KOPT-K1 (cell line): Measurements from ENCODE around the gene MRPS33.

ENCODE experiments used
- H3K27ac ChIP-seq: fragments of 200-600 bp; sonication (generic); 2 replicates; pipeline ENCODE4 v1.5.1; 2016; ENCODE audit warnings: antibody characterized with exemption, mild to moderate bottlenecking, low read depth, low read length; ENCODE audit not compliant: poor library complexity, severe bottlenecking
- H3K36me3 ChIP-seq: fragments of 200-600 bp; sonication (generic); 2 replicates; pipeline ENCODE4 v1.5.1; 2017; ENCODE audit warnings: antibody characterized with exemption, mild to moderate bottlenecking, low read length, moderate library complexity; ENCODE audit not compliant: insufficient read depth
- H3K9me3 ChIP-seq: fragments of 200-600 bp; sonication (generic); 2 replicates; pipeline ENCODE4 v1.5.1; 2017; ENCODE audit warnings: antibody characterized with exemption, low read length, mild to moderate bottlenecking; ENCODE audit not compliant: insufficient read depth, poor library complexity, severe bottlenecking

Gene MRPS33

GRCh38 chr7:141024668-141025067 lies 9.9 kb upstream of the MRPS33 start:
- H3K27ac ChIP-seq, result no peak overlapping the region
- H3K9me3 ChIP-seq, result peaks cover 19% of the 10 kb centered on the region
- no peaks in the 10 kb centered on the region for H3K36me3 ChIP-seq

DNA sequence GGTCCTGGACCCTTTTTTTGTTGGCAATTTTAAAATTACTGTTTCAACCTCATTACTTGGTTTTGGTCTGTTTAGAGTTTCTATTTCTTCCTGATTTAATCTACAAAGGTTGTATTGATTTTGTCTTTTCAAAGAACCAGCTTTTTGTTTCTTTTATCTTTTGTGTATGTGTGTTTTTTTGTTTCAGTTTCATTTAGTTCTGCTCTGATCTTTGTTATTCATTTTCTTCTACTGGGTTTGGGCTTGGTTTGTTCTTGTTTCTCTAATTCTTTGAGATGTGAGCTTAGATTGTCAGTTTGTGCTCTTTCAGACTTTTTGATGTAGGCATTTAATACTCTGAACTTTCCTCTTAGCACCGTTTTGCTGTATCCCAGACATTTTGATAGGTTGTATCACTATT lies 8.5 kb upstream of the MRPS33 start:
- H3K36me3 ChIP-seq, result no peaks in the 10 kb centered on the region
- H3K27ac ChIP-seq, result no peak overlapping the region
- H3K9me3 ChIP-seq, result peaks cover 18% of the 10 kb centered on the region

- Histone ChIP-seq H3K27ac (no peak overlapping the region), H3K9me3 (peaks cover 7% of the 10 kb centered on the region), H3K36me3 (no peaks in the 10 kb centered on the region)
Observed at GRCh38 chr7:141017555-141017954, 2.8 kb upstream of the MRPS33 start.

GRCh38 chr7:141016349-141016748 lies 1.6 kb upstream of the MRPS33 start:
- Histone ChIP-seq H3K36me3 (no peaks in the 10 kb centered on the region), H3K27ac (no peak overlapping the region), H3K9me3 (peaks cover 7% of the 10 kb centered on the region)

DNA sequence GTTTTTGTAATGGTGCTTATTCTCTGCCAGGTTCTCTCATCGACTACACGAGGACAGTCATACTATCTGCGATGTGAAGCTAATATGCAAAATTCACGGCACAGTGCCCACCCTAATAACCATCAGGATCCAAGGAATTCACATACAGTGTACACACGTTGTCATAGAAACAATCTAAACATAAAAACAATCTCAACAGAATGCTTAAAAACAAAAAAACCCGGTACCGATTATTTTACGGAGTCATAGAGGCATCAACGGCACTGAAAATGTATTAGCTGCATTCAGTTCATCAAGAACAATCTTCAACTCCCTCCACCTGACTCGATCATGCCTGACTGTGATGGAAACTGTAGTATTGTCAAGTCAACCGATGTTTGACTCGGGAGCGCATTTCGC lies 628 bp downstream of the MRPS33 start:
- peaks cover 17% of the 10 kb centered on the region for H3K36me3 ChIP-seq
- peaks cover 7% of the 10 kb centered on the region for H3K9me3 ChIP-seq
- H3K27ac ChIP-seq, result peak overlapping the region; percentile 90

DNA sequence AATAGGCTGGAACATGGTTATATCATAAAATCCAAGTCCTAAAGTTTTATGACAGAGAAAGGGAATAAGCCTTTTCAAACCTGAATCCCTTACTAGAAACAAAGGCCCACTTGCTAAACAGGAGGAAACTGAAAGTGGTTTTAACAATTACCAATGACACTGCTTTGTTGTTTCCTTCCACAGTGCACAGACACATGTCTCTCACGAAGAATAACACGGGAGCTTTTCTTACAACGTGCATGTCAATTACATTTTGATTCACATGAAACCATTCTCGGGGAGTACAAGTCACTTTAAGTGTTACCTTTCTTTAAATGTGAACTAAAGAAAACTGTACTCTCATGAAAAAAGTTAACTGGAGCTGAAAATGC lies 1.4 kb downstream of the MRPS33 start:
- peaks cover 24% of the 10 kb centered on the region for H3K36me3 ChIP-seq
- peak overlapping the region; percentile 90 for H3K27ac ChIP-seq
- H3K9me3 ChIP-seq, result peaks cover 7% of the 10 kb centered on the region

DNA sequence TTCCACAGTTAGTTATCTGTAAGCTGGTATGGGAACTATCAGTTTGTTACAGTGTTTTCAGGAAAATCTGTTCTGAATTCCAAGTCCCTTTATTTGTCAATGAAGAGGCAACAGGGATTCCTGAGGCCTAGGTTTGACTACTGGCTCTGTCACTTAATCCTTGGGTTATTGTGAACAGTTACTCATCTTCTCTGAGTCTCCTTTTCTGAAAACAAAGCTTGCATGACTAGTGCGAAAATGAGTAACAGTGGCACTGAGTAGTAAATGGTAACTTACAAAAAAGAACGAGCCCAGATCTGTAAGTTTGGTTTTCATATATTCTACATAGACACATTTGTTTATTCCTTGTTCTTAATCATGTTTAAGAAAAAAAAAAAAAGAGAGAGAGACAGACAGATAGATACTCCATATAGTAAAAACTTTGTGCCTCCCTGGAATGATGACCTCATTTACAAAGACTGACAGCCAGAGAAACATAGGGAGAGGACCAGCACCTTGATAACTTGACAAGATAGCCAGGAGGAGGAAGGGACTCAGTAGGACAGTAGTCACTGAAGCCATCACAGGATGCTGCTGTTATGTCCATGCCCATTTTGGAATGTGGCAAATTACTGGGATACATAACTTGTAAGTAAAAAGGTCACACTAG lies 1.9 kb downstream of the MRPS33 start:
- Histone ChIP-seq H3K36me3 (peaks cover 29% of the 10 kb centered on the region), H3K9me3 (peaks cover 7% of the 10 kb centered on the region), H3K27ac (no peak overlapping the region)

- H3K9me3 ChIP-seq, result peaks cover 7% of the 10 kb centered on the region
- H3K27ac ChIP-seq, result no peak overlapping the region
Observed at GRCh38 chr7:141012044-141012685, 2.6 kb downstream of the MRPS33 start.

GRCh38 chr7:141011443-141011842 lies 3.3 kb downstream of the MRPS33 start:
- Histone ChIP-seq H3K27ac (no peak overlapping the region), H3K9me3 (peaks cover 4% of the 10 kb centered on the region), H3K36me3 (peaks cover 43% of the 10 kb centered on the region)

More at GRCh38 chr7:141012044-141012685, 2.6 kb downstream of the MRPS33 start:
- peaks cover 36% of the 10 kb centered on the region for H3K36me3 ChIP-seq

DNA sequence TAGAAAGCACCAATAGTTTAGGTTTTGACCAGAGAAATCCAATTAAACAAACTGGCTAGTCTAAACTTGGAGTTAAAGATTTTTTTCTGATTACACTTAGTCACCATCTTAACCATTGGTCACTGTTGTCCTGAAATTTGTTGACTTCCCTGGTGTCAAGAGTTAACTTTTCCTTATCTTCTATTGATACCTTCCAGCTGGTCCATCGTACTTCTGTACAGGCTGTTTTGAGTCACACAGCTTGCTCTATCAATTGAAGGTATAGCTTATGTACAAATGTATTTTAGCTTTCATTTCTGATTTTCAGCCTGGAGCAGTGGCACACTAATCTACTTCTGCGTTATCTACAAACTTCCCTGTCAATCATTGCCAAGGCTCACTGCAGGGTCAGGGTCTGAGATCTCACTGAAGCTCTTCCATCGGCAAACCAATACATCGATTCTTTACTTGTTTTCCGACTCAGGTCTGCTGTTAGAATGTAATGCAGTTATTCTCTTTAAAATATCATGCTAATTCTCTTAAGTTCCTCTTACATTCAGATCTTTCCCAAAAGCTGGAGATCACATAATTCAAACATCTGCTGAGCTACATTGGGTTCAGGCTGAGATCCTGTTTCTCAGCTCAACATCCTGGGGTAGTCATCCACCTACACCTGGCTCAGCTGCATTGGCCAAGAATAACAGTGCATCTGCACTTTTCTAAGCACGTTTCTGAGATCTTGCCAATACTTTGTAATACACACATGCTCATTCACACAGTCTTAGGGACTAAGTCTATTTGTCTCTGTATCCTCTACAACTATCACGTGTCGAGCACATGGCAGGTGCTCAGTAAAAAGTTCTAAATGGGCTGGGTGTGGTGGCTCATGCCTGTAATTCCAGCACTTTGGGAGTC lies 11.3 kb downstream of the MRPS33 start:
- H3K27ac ChIP-seq, result no peak overlapping the region
- H3K9me3 ChIP-seq, result no peaks in the 10 kb centered on the region
- peaks cover 36% of the 10 kb centered on the region for H3K36me3 ChIP-seq

DNA sequence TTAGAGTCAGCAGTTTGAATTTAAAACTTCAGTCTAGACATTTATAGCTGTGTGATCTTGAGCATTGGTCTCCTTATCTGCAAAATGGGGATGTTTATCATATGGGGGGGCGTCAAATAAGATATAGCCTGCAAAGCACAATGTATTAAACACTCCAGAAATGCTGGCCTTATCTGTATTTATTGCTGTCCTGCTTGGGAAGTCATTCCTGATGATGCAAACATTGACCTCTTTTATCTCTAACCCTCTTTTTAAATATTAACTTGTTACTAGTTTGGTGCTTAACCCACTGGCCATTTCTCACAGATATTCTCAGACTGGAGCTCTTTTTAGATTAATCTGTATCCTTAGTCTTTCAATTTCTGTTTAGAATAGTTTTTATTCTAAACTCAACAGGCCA lies 13.2 kb downstream of the MRPS33 start:
- no peak overlapping the region for H3K27ac ChIP-seq
- no peaks in the 10 kb centered on the region for H3K9me3 ChIP-seq
- peaks cover 18% of the 10 kb centered on the region for H3K36me3 ChIP-seq

DNA sequence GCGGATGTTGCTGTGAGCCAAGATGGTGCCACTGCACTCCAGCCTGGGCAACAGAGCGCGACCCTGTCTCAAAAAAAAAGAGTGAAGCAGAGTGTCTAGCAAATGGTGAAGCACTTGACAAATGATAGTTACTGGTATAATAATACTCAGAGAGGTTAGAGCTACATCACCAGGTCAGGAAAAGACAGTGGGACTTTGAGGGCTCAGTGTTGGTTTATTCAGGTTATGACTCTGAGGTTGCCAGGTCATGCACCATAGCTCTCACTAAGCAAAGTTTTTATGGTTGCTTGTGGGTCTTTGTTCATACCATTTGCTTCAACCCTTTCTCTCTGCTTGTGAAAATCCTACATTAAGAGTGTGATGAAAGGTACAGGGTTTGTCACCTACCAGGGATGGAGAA lies 13.6 kb downstream of the MRPS33 start:
- no peak overlapping the region for H3K27ac ChIP-seq
- no peaks in the 10 kb centered on the region for H3K9me3 ChIP-seq
- H3K36me3 ChIP-seq, result peaks cover 13% of the 10 kb centered on the region

GRCh38 chr7:140998715-140999114 lies 16.0 kb downstream of the MRPS33 start:
- no peaks in the 10 kb centered on the region for H3K9me3 ChIP-seq
- H3K36me3 ChIP-seq, result no peaks in the 10 kb centered on the region
- no peak overlapping the region for H3K27ac ChIP-seq

GRCh38 chr7:140992422-140992821 lies 22.3 kb downstream of the MRPS33 start:
- no peak overlapping the region for H3K27ac ChIP-seq
- no peaks in the 10 kb centered on the region for H3K9me3 ChIP-seq
- H3K36me3 ChIP-seq, result no peaks in the 10 kb centered on the region

DNA sequence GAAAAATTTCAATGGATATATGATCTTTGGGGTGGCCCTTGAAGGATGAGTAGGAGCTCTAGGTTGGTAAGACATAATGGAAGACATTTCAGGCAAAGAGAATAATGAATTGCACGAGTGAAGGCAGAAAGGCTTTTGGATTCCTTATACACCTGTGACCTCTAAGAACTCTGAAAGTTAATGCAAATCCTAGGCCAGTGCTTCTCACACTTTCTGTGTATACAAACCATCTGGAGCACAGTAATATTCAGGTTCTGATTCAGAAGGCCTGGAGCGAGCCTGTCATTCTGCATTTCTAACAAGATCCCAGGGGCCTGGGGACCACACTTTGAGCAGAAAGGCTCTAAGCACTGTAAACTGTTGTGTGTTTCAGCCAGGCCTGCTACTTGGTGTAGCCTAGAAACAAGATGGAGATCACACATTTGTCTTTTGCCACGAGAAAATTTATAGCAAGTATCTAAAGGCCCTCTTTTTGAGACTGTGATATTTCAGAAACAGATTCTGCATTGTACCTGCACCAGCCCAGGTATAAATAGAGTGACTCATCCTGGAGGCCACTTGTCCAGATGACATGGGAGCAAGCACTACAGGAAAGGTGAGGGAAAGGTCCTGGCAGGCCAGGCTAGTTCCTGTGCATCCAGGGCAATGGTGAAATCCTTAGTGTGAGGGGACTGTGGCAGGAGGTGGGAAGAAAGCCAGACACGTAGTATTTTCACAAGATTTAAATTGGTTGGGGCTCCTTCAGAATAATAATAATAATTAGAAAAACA lies 24.4 kb downstream of the MRPS33 start:
- Histone ChIP-seq H3K36me3 (no peaks in the 10 kb centered on the region), H3K9me3 (no peaks in the 10 kb centered on the region), H3K27ac (no peak overlapping the region)
